ENCODE results near the gene FAM228A. TPM values are rescaled to one million over a fixed set of nuclear protein-coding genes. Genes with fewer than 3 reads are reported as not detected.
"Not testable (repeated sequence)": the region's sequence is repeated elsewhere in the genome, so short reads cannot be mapped to it uniquely, and the experiment has no call there.

Gene FAM228A
- 0.10 TPM for total RNA-seq

- H3K4me3 ChIP-seq (ENCODE audit: low read length), result no peak within 1 kb of the TSS
- no peaks in the 10 kb centered on the region for H3K9me3 ChIP-seq (ENCODE audit: low read depth, low read length)
- peaks cover 5% of the 10 kb centered on the region for H3K27me3 ChIP-seq (ENCODE audit: insufficient read depth, low read length)
- H3K4me1 ChIP-seq (ENCODE audit: insufficient read depth, low read length), result no peaks in the 10 kb centered on the region
These were observed at the start of gene FAM228A for GRCh38 chr2:24174851-24175277. TSS of gene FAM228A (plus strand) at chr2:24175053. CDS start at chr2:24175481, 428 bp downstream.

GRCh38 chr2:24125956-24126355 lies 48.9 kb upstream of the FAM228A start:
- Histone ChIP-seq H3K9me3 (ENCODE audit: low read depth, low read length) (no peaks in the 10 kb centered on the region), H3K4me3 (ENCODE audit: low read length) (no peak overlapping the region), H3K27me3 (ENCODE audit: insufficient read depth, low read length) (no peaks in the 10 kb centered on the region), H3K4me1 (ENCODE audit: insufficient read depth, low read length) (peaks cover 20% of the 10 kb centered on the region)

GRCh38 chr2:24132543-24132942 lies 42.3 kb upstream of the FAM228A start:
- Histone ChIP-seq H3K9me3 (ENCODE audit: low read depth, low read length) (peaks cover 8% of the 10 kb centered on the region), H3K4me3 (ENCODE audit: low read length) (no peak overlapping the region), H3K4me1 (ENCODE audit: insufficient read depth, low read length) (no peaks in the 10 kb centered on the region), H3K27me3 (ENCODE audit: insufficient read depth, low read length) (no peaks in the 10 kb centered on the region)

- H3K4me1 ChIP-seq (ENCODE audit: insufficient read depth, low read length); H3K9me3 ChIP-seq (ENCODE audit: low read depth, low read length); H3K4me3 ChIP-seq (ENCODE audit: low read length); H3K27me3 ChIP-seq (ENCODE audit: insufficient read depth, low read length): not testable (repeated sequence)
These were observed 34.5 kb upstream of the FAM228A start for GRCh38 chr2:24140305-24140704.

- Histone ChIP-seq H3K4me3 (ENCODE audit: low read length) (no peak overlapping the region), H3K4me1 (ENCODE audit: insufficient read depth, low read length) (no peaks in the 10 kb centered on the region), H3K27me3 (ENCODE audit: insufficient read depth, low read length) (no peaks in the 10 kb centered on the region), H3K9me3 (ENCODE audit: low read depth, low read length) (peaks cover 14% of the 10 kb centered on the region)
These were observed 27.5 kb upstream of the FAM228A start for GRCh38 chr2:24147364-24147763.

- H3K9me3 ChIP-seq (ENCODE audit: low read depth, low read length), result peaks cover 7% of the 10 kb centered on the region
- H3K4me3 ChIP-seq (ENCODE audit: low read length), result no peak overlapping the region
- no peaks in the 10 kb centered on the region for H3K27me3 ChIP-seq (ENCODE audit: insufficient read depth, low read length)
- H3K4me1 ChIP-seq (ENCODE audit: insufficient read depth, low read length), result no peaks in the 10 kb centered on the region
These were observed 22.2 kb upstream of the FAM228A start for GRCh38 chr2:24152413-24153197.

GRCh38 chr2:24153478-24153877 lies 21.4 kb upstream of the FAM228A start:
- Histone ChIP-seq H3K4me1 (ENCODE audit: insufficient read depth, low read length) (no peaks in the 10 kb centered on the region), H3K4me3 (ENCODE audit: low read length) (no peak overlapping the region), H3K27me3 (ENCODE audit: insufficient read depth, low read length) (no peaks in the 10 kb centered on the region), H3K9me3 (ENCODE audit: low read depth, low read length) (no peaks in the 10 kb centered on the region)

- Histone ChIP-seq H3K4me1 (ENCODE audit: insufficient read depth, low read length) (no peaks in the 10 kb centered on the region), H3K4me3 (ENCODE audit: low read length) (no peak overlapping the region), H3K9me3 (ENCODE audit: low read depth, low read length) (peaks cover 5% of the 10 kb centered on the region), H3K27me3 (ENCODE audit: insufficient read depth, low read length) (no peaks in the 10 kb centered on the region)
These were observed 16.7 kb upstream of the FAM228A start for GRCh38 chr2:24158131-24158530.

- H3K4me1 ChIP-seq (ENCODE audit: insufficient read depth, low read length), result peaks cover 3% of the 10 kb centered on the region
- no peaks in the 10 kb centered on the region for H3K27me3 ChIP-seq (ENCODE audit: insufficient read depth, low read length)
- no peak overlapping the region for H3K4me3 ChIP-seq (ENCODE audit: low read length)
- peaks cover 5% of the 10 kb centered on the region for H3K9me3 ChIP-seq (ENCODE audit: low read depth, low read length)
These were observed 15.1 kb upstream of the FAM228A start for GRCh38 chr2:24159708-24160107.

GRCh38 chr2:24160761-24161160 lies 14.1 kb upstream of the FAM228A start:
- Histone ChIP-seq H3K4me3 (ENCODE audit: low read length) (no peak overlapping the region), H3K9me3 (ENCODE audit: low read depth, low read length) (peaks cover 5% of the 10 kb centered on the region), H3K4me1 (ENCODE audit: insufficient read depth, low read length) (peaks cover 7% of the 10 kb centered on the region), H3K27me3 (ENCODE audit: insufficient read depth, low read length) (no peaks in the 10 kb centered on the region)

GRCh38 chr2:24162494-24162893 lies 12.4 kb upstream of the FAM228A start:
- Histone ChIP-seq H3K4me1 (ENCODE audit: insufficient read depth, low read length) (peaks cover 7% of the 10 kb centered on the region), H3K4me3 (ENCODE audit: low read length) (no peak overlapping the region), H3K27me3 (ENCODE audit: insufficient read depth, low read length) (no peaks in the 10 kb centered on the region), H3K9me3 (ENCODE audit: low read depth, low read length) (peaks cover 5% of the 10 kb centered on the region)

GRCh38 chr2:24163186-24163585 lies 11.7 kb upstream of the FAM228A start:
- no peak overlapping the region for H3K4me3 ChIP-seq (ENCODE audit: low read length)
- peaks cover 5% of the 10 kb centered on the region for H3K9me3 ChIP-seq (ENCODE audit: low read depth, low read length)
- no peaks in the 10 kb centered on the region for H3K27me3 ChIP-seq (ENCODE audit: insufficient read depth, low read length)
- peaks cover 7% of the 10 kb centered on the region for H3K4me1 ChIP-seq (ENCODE audit: insufficient read depth, low read length)

- Histone ChIP-seq H3K27me3 (ENCODE audit: insufficient read depth, low read length) (no peaks in the 10 kb centered on the region), H3K4me1 (ENCODE audit: insufficient read depth, low read length) (peaks cover 7% of the 10 kb centered on the region), H3K4me3 (ENCODE audit: low read length) (no peak overlapping the region), H3K9me3 (ENCODE audit: low read depth, low read length) (peaks cover 5% of the 10 kb centered on the region)
These were observed 11.3 kb upstream of the FAM228A start for GRCh38 chr2:24163601-24164000.

- Histone ChIP-seq H3K4me3 (ENCODE audit: low read length) (no peak overlapping the region), H3K9me3 (ENCODE audit: low read depth, low read length) (peaks cover 5% of the 10 kb centered on the region), H3K4me1 (ENCODE audit: insufficient read depth, low read length) (peaks cover 7% of the 10 kb centered on the region), H3K27me3 (ENCODE audit: insufficient read depth, low read length) (no peaks in the 10 kb centered on the region)
These were observed 10.4 kb upstream of the FAM228A start for GRCh38 chr2:24164416-24164973.

GRCh38 chr2:24169023-24169422 lies 5.8 kb upstream of the FAM228A start:
- H3K9me3 ChIP-seq (ENCODE audit: low read depth, low read length), result no peaks in the 10 kb centered on the region
- peaks cover 7% of the 10 kb centered on the region for H3K4me1 ChIP-seq (ENCODE audit: insufficient read depth, low read length)
- peaks cover 3% of the 10 kb centered on the region for H3K27me3 ChIP-seq (ENCODE audit: insufficient read depth, low read length)
- H3K4me3 ChIP-seq (ENCODE audit: low read length), result no peak overlapping the region
